Measurements from ENCODE around the gene EGF.

DNA sequence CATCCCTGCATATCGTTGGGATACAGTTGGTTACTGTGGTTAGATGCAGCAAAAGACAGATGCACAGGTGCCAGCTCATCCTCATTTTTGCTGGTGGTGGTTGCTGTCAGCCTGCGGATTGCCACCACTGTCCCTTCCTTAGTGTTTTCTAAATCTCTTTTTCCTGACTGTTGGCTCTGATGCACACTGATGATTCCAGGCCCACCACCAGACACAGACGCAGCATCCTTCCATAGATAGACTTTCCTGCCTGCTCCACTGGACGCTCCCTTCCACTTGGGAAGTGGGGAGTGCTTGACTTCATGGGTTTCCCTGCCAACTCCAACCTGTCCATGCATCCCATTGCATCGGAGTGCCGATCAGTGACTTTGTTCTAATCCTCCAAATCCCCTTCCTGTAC lies 101.5 kb downstream of the EGF start:
- TF ChIP-seq ZNF274 (IDR thresholded peaks at IDR 0.05; ENCODE audit: low read depth, low read length) (no peak), YY1 (IDR thresholded peaks at IDR 0.05; ENCODE audit: insufficient read depth, insufficient read length) (no peak), SUZ12 (IDR thresholded peaks at IDR 0.05; ENCODE audit: extremely low read depth, insufficient read depth, insufficient read length) (no peak)
